Measurements from ENCODE around the gene AGO3. TPM values are rescaled to one million over a fixed set of nuclear protein-coding genes. Genes with fewer than 3 reads are reported as not detected.

AGO3 gene
- total RNA-seq, 1 experiment from 2014 or later = 26.9 TPM

DNA sequence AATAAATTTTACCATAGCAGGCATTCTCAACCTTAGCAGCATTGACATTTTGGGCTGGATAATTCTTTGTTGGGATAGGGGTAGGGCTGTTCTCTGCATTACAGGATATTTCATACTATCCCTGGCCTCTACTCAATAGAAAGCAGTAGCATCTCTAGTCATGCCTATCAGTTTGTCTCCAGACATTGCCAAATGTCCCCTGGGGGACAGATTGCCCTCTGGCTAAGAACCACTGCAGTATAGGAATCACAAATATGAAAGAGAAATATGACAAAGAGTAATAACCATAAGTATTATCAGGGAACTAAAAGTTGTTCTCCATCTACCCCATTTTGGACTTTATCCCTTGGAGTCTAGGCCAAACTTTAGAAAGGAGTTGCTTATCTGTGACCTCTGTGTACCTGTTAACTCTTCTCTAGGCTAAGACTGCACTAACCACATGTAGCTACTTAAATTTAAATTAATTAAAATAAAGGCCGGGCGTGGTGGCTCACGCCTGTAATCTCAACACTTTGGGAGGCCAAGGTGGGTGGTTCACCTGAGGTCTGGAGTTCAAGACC, 76.1 kb downstream of the AGO3 start:
- POLR2A ChIA-PET = no interaction called here

More for the DNA sequence above, 76.1 kb downstream of the AGO3 start:
- no peaks in the 10 kb centered on the region for H3K9me3 ChIP-seq (ENCODE audit: control insufficient read depth in 1 of 2, insufficient read depth in 1 of 2, low read depth in 1 of 2, low read length in 2 of 2)
- H3K9ac ChIP-seq (ENCODE audit: low read length) = no peak overlapping the region
- H4K20me1 ChIP-seq (ENCODE audit: insufficient read depth) = no peaks in the 10 kb centered on the region
- ATAC-seq = no peak
- DNase-seq (ENCODE audit: low read depth, low spot score) = no peak
- no peaks in the 10 kb centered on the region for H3K79me2 ChIP-seq (ENCODE audit: insufficient read depth, low read length)
- H3K27ac ChIP-seq (ENCODE audit: low read depth, low read length) = no peak overlapping the region
- no TSS peak for BruUV-seq (replicated peaks)
- no peak overlapping the region for H3K4me2 ChIP-seq (ENCODE audit: low read length)
- no peaks in the 10 kb centered on the region for H3K27me3 ChIP-seq (ENCODE audit: insufficient read depth, low read length)
- intact Hi-C loops (cut with micrococcal nuclease) = no loop called here
- TF ChIP-seq ZNF274 (IDR thresholded peaks at IDR 0.05; ENCODE audit: low read depth, low read length) = no peak
- TF ChIP-seq, protein P1, sequence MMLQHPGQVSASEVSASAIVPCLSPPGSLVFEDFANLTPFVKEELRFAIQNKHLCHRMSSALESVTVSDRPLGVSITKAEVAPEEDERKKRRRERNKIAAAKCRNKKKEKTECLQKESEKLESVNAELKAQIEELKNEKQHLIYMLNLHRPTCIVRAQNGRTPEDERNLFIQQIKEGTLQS (IDR thresholded peaks at IDR 0.05) = no peak
- TF ChIP-seq FOSL1 (IDR thresholded peaks at IDR 0.05; ENCODE audit: low read depth) = no peak
- TF ChIP-seq, protein P2, sequence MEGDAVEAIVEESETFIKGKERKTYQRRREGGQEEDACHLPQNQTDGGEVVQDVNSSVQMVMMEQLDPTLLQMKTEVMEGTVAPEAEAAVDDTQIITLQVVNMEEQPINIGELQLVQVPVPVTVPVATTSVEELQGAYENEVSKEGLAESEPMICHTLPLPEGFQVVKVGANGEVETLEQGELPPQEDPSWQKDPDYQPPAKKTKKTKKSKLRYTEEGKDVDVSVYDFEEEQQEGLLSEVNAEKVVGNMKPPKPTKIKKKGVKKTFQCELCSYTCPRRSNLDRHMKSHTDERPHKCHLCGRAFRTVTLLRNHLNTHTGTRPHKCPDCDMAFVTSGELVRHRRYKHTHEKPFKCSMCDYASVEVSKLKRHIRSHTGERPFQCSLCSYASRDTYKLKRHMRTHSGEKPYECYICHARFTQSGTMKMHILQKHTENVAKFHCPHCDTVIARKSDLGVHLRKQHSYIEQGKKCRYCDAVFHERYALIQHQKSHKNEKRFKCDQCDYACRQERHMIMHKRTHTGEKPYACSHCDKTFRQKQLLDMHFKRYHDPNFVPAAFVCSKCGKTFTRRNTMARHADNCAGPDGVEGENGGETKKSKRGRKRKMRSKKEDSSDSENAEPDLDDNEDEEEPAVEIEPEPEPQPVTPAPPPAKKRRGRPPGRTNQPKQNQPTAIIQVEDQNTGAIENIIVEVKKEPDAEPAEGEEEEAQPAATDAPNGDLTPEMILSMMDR (IDR thresholded peaks at IDR 0.05 in 2 of 3, conservative IDR thresholded peaks at IDR 0.05 in 1 of 3; ENCODE audit: borderline replicate concordance in 1 of 3, insufficient read depth in 1 of 3, low read depth in 2 of 3, low read length in 2 of 3) = no peak
- TF ChIP-seq, protein P3, sequence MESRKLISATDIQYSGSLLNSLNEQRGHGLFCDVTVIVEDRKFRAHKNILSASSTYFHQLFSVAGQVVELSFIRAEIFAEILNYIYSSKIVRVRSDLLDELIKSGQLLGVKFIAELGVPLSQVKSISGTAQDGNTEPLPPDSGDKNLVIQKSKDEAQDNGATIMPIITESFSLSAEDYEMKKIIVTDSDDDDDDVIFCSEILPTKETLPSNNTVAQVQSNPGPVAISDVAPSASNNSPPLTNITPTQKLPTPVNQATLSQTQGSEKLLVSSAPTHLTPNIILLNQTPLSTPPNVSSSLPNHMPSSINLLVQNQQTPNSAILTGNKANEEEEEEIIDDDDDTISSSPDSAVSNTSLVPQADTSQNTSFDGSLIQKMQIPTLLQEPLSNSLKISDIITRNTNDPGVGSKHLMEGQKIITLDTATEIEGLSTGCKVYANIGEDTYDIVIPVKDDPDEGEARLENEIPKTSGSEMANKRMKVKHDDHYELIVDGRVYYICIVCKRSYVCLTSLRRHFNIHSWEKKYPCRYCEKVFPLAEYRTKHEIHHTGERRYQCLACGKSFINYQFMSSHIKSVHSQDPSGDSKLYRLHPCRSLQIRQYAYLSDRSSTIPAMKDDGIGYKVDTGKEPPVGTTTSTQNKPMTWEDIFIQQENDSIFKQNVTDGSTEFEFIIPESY (IDR thresholded peaks at IDR 0.05; ENCODE audit: extremely low read depth, insufficient replicate concordance, low read length) = no peak
- no peak for TF ChIP-seq YY1 (IDR thresholded peaks at IDR 0.05; ENCODE audit: extremely low read depth, insufficient replicate concordance, low read depth, low read length)
- no peak for TF ChIP-seq SP1 (IDR thresholded peaks at IDR 0.05; ENCODE audit: low read depth)
- H2AFZ ChIP-seq (ENCODE audit: low read depth, low read length, poor library complexity, severe bottlenecking) = no peak overlapping the region
- peaks cover 0 to 13% of the 10 kb centered on the region in 2 experiments; a peak in 2 of 4 replicates for H3K4me1 ChIP-seq (ENCODE audit: control insufficient read depth in 1 of 2, insufficient read depth in 2 of 2, low read length in 2 of 2)
- RAD21 ChIA-PET (ENCODE audit: low non-redundant PET in 1 of 2, low total read pairs in 2 of 2, uncharacterized antibody in 2 of 2, unreplicated experiment in 2 of 2) = no interaction called here
- no peaks in the 10 kb centered on the region for H3K9me2 ChIP-seq (ENCODE audit: insufficient read depth)
- CTCF ChIA-PET = no interaction called here
- H3K4me3 ChIP-seq (replicated peaks in 1 of 2; ENCODE audit: low read depth in 1 of 2, low read length in 2 of 2) = no peak overlapping the region
- H3K36me3 ChIP-seq (ENCODE audit: control insufficient read depth in 1 of 2, insufficient read depth in 2 of 2, low read length in 2 of 2) = no peaks in the 10 kb centered on the region

Data from HCT116 (cell line).